Measurements from ENCODE around the gene PLAC1.

The PLAC1 gene

GRCh38 chrX:134658002-134658759 is at the start of gene PLAC1:
Gene PLAC1, minus strand, starts transcription at chrX:134658471. Its CDS starts 91,789 bp downstream, at chrX:134566682.
- no peak for DNase-seq (ENCODE audit: extremely low read depth in 1 of 2, low read depth in 1 of 2)

GRCh38 chrX:134706138-134706537 is 47.9 kb upstream of the PLAC1 start:
- no peak for DNase-seq (ENCODE audit: extremely low read depth in 1 of 2, low read depth in 1 of 2)

- DNase-seq (ENCODE audit: extremely low read depth in 1 of 2, low read depth in 1 of 2), result no peak
Measured at GRCh38 chrX:134695999-134696398, 37.7 kb upstream of the PLAC1 start.

- DNase-seq (ENCODE audit: extremely low read depth in 1 of 2, low read depth in 1 of 2), result no peak
Measured at GRCh38 chrX:134694333-134695322, 36.4 kb upstream of the PLAC1 start.

GRCh38 chrX:134693644-134694043 is 35.4 kb upstream of the PLAC1 start:
- DNase-seq (ENCODE audit: extremely low read depth in 1 of 2, low read depth in 1 of 2), result no peak

GRCh38 chrX:134692990-134693389 is 34.7 kb upstream of the PLAC1 start:
- no peak for DNase-seq (ENCODE audit: extremely low read depth in 1 of 2, low read depth in 1 of 2)

GRCh38 chrX:134692233-134692632 is 34.0 kb upstream of the PLAC1 start:
- no peak for DNase-seq (ENCODE audit: extremely low read depth in 1 of 2, low read depth in 1 of 2)

- DNase-seq (ENCODE audit: extremely low read depth in 1 of 2, low read depth in 1 of 2), result no peak
Measured at GRCh38 chrX:134691453-134691852, 33.2 kb upstream of the PLAC1 start.

GRCh38 chrX:134688839-134689238 is 30.6 kb upstream of the PLAC1 start:
- no peak for DNase-seq (ENCODE audit: extremely low read depth in 1 of 2, low read depth in 1 of 2)

- DNase-seq (ENCODE audit: extremely low read depth in 1 of 2, low read depth in 1 of 2), result no peak
Measured at GRCh38 chrX:134688031-134688823, 30.0 kb upstream of the PLAC1 start.

GRCh38 chrX:134685668-134686067 is 27.4 kb upstream of the PLAC1 start:
- DNase-seq (ENCODE audit: extremely low read depth in 1 of 2, low read depth in 1 of 2), result no peak

- no peak for DNase-seq (ENCODE audit: extremely low read depth in 1 of 2, low read depth in 1 of 2)
Measured at GRCh38 chrX:134684956-134685355, 26.7 kb upstream of the PLAC1 start.

- no peak for DNase-seq (ENCODE audit: extremely low read depth in 1 of 2, low read depth in 1 of 2)
Measured at GRCh38 chrX:134683351-134684005, 25.2 kb upstream of the PLAC1 start.

- DNase-seq (ENCODE audit: extremely low read depth in 1 of 2, low read depth in 1 of 2), result no peak
Measured at GRCh38 chrX:134682081-134682480, 23.8 kb upstream of the PLAC1 start.

GRCh38 chrX:134679644-134680043 is 21.4 kb upstream of the PLAC1 start:
- DNase-seq (ENCODE audit: extremely low read depth in 1 of 2, low read depth in 1 of 2), result no peak

GRCh38 chrX:134679221-134679620 is 20.9 kb upstream of the PLAC1 start:
- DNase-seq (ENCODE audit: extremely low read depth in 1 of 2, low read depth in 1 of 2), result no peak

- no peak for DNase-seq (ENCODE audit: extremely low read depth in 1 of 2, low read depth in 1 of 2)
Measured at GRCh38 chrX:134677332-134677731, 19.1 kb upstream of the PLAC1 start.

GRCh38 chrX:134676436-134676835 is 18.2 kb upstream of the PLAC1 start:
- DNase-seq (ENCODE audit: extremely low read depth in 1 of 2, low read depth in 1 of 2), result no peak

- no peak for DNase-seq (ENCODE audit: extremely low read depth in 1 of 2, low read depth in 1 of 2)
Measured at GRCh38 chrX:134673123-134673522, 14.9 kb upstream of the PLAC1 start.

- DNase-seq (ENCODE audit: extremely low read depth in 1 of 2, low read depth in 1 of 2), result no peak
Measured at GRCh38 chrX:134672101-134672500, 13.8 kb upstream of the PLAC1 start.
